Jurkat, Clone E6-1 (cell line): ENCODE measurements around the gene PRR9. TPM values are rescaled to one million over a fixed set of nuclear protein-coding genes. Genes with fewer than 3 reads are reported as not detected.
"Not testable (repeated sequence)": the region's sequence is repeated elsewhere in the genome, so short reads cannot be mapped to it uniquely, and the experiment has no call there.

Experiments used
- DNase-seq: peaks from one replicate; pipeline ENCODE4 v3.0.0-alpha.2; 2011; ENCODE audit warnings: low read depth, low spot score
- H3K4me3 ChIP-seq: 2 replicates; pipeline ENCODE4 v1.5.1; 2011; ENCODE audit warnings: mild to moderate bottlenecking, low read length, control low read depth, moderate library complexity
- polyA plus RNA-seq: library from polyadenylated mRNA; unstranded; fragments of >200 nt; gene quantifications from one replicate; pipeline ENCODE4 v1.2.1, GENCODE V29; 2012; ENCODE audit warnings: missing spikeins; ENCODE audit not compliant: insufficient read length, insufficient read depth

PRR9 gene
- not detected for polyA plus RNA-seq

- DNase-seq: peak; percentile 66
- no peak within 1 kb of the TSS for H3K4me3 ChIP-seq
Observed at GRCh38 chr1:153217212-153217611, at the start of gene PRR9. PRR9 (plus strand) TSS chr1:153217584; CDS start chr1:153218145, 561 bp downstream.

- DNase-seq: no peak
- H3K4me3 ChIP-seq: no peak overlapping the region
Observed at GRCh38 chr1:153168686-153169085, 48.7 kb upstream of the PRR9 start.

- no peak overlapping the region for H3K4me3 ChIP-seq
- no peak for DNase-seq
Observed at GRCh38 chr1:153174624-153175023, 42.8 kb upstream of the PRR9 start.

- H3K4me3 ChIP-seq: no peak overlapping the region
- no peak for DNase-seq
Observed at GRCh38 chr1:153178922-153179321, 38.5 kb upstream of the PRR9 start.

GRCh38 chr1:153180556-153180955, 36.8 kb upstream of the PRR9 start:
- no peak for DNase-seq
- no peak overlapping the region for H3K4me3 ChIP-seq

GRCh38 chr1:153188301-153188700, 29.1 kb upstream of the PRR9 start:
- H3K4me3 ChIP-seq, DNase-seq: not testable (repeated sequence)

GRCh38 chr1:153190373-153190772, 27.0 kb upstream of the PRR9 start:
- no peak for DNase-seq
- H3K4me3 ChIP-seq: no peak overlapping the region

GRCh38 chr1:153192697-153193096, 24.7 kb upstream of the PRR9 start:
- DNase-seq: no peak
- H3K4me3 ChIP-seq: no peak overlapping the region

GRCh38 chr1:153194331-153195050, 22.9 kb upstream of the PRR9 start:
- no peak overlapping the region for H3K4me3 ChIP-seq
- no peak for DNase-seq

- no peak for DNase-seq
- no peak overlapping the region for H3K4me3 ChIP-seq
Observed at GRCh38 chr1:153195216-153195615, 22.2 kb upstream of the PRR9 start.

GRCh38 chr1:153202006-153202405, 15.4 kb upstream of the PRR9 start:
- no peak overlapping the region for H3K4me3 ChIP-seq
- DNase-seq: no peak

GRCh38 chr1:153203130-153203529, 14.3 kb upstream of the PRR9 start, which contains the start of gene LELP1:
LELP1 (plus strand) TSS chr1:153203430; CDS start chr1:153204708, 1,278 bp downstream.
- no peak within 1 kb of the TSS for H3K4me3 ChIP-seq
- no peak for DNase-seq

- DNase-seq: no peak
- no peak overlapping the region for H3K4me3 ChIP-seq
Observed at GRCh38 chr1:153206631-153207030, 10.8 kb upstream of the PRR9 start.

- no peak for DNase-seq
- no peak overlapping the region for H3K4me3 ChIP-seq
Observed at GRCh38 chr1:153210206-153210605, 7.2 kb upstream of the PRR9 start.

GRCh38 chr1:153212201-153212600, 5.2 kb upstream of the PRR9 start:
- no peak for DNase-seq
- no peak overlapping the region for H3K4me3 ChIP-seq

GRCh38 chr1:153213519-153213918, 3.9 kb upstream of the PRR9 start:
- H3K4me3 ChIP-seq: no peak overlapping the region
- no peak for DNase-seq

- H3K4me3 ChIP-seq: no peak overlapping the region
- DNase-seq: no peak
Observed at GRCh38 chr1:153217744-153218416, 496 bp downstream of the PRR9 start.

- no peak overlapping the region for H3K4me3 ChIP-seq
- DNase-seq: peak; percentile 22
Observed at GRCh38 chr1:153220606-153221303, 3.4 kb downstream of the PRR9 start.

GRCh38 chr1:153223040-153223891, 5.9 kb downstream of the PRR9 start:
- not testable (repeated sequence) for H3K4me3 ChIP-seq
- peak; percentile 32 for DNase-seq
